CD4-positive, alpha-beta T cell treated with Interferon alpha-2 for 1 hour (primary cell): ENCODE data around the gene CHERP.
"Not testable (repeated sequence)": the region's sequence is repeated elsewhere in the genome, so short reads cannot be mapped to it uniquely, and the experiment has no call there.

Experiments used
- DNase-seq, 2 donors: peaks; one replicate each; pipeline ENCODE4 v3.0.0-alpha.2; 2020 to 2022

The CHERP gene

DNA sequence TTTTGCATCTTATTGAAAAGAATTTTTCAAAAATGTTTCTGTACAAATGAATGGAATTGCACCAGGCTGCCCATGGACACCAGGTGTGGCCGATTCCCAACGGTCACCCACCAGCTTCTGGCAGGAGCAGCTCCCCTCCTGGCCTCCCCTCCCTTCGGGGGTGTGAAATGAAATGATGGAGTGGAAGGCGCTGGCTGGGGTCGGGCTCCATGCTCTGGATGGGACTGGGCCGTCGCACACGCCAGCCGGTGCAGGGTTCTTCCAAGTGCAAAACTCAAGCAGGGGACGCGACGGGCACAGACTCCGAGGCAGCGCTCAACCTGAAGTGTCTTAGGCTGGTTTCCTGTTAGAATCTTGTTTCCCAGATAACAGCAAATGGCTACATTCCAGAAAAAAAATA lies 24.2 kb downstream of the CHERP start:
- no peak for DNase-seq

DNA sequence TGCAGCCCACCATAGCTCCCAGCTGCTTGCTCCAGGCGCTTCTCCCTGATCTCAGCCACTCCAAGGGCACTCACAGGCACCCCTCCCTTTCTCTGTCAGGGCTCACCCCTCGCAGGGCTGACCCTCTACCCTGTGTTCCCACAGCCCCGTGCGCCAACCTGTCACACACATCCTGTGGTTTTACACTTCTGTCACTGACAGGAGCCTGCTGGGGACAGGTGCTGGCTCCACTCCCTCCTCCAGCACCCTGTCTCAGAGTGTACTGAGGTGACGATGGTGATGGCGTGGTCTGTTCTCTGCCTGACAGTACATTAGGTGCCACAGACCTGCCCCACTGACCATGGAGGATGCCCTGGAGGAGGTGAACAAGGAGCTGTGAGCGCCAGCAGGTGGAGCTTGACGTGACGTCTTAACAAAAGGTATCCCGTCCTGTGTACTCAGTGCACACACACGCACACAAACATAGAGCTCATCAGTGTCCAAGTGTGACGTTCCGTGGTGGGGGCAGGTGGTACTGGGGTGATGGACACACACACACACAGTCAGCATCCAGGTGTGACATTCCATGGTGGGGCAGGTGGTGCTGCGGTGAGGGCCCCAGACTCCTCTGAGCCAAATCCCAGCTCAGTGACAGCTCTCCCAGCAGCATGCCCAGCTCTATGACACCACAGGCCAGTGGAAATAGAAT lies 25.2 kb downstream of the CHERP start:
- peak in 1 of 2 donors; percentile 5 for DNase-seq

DNA sequence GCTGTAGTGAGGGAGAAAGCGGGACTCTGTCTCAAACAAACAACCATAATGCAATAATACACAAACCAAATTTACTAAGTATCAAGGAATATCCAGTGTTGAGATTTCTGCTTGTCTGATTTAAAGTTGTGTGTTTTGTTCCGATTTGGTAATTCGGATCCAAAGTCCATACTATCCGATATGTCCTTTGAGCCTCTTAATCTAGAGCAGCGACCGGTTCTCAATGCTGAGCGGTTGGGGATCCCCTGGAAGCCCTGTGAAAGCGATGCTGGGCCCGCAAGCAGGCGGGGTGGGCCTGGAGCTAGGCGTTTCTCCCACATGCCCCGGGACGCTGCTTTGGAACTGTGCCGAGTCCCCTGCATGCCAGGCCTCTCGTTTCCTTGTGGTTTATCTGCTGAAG lies 25.9 kb downstream of the CHERP start:
- no peak for DNase-seq

- no peak for DNase-seq
These were observed 27.7 kb downstream of the CHERP start for GRCh38 chr19:16514383-16515019.

DNA sequence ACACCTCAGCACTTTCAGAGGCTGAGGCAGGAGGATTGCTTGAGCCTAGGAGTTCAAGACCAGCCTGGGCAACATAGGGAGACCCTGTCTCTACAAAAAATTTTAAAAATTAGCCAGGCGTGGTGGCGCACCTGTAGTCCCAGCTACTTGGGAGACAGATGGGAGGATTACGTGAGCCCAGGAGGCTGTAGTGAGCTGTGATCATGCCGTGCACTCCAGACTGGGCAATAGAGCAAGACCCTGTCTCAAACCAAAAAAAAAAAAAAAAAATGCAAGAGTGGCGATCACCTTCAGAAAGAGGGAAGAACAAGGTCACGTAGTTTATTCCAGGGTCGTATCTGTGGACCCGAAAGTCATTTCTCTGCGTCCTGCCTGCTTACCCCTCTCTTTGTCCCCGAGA lies 29.6 kb downstream of the CHERP start:
- DNase-seq: not testable (repeated sequence)

- DNase-seq: no peak
These were observed 32.8 kb downstream of the CHERP start for GRCh38 chr19:16509141-16510061.

DNA sequence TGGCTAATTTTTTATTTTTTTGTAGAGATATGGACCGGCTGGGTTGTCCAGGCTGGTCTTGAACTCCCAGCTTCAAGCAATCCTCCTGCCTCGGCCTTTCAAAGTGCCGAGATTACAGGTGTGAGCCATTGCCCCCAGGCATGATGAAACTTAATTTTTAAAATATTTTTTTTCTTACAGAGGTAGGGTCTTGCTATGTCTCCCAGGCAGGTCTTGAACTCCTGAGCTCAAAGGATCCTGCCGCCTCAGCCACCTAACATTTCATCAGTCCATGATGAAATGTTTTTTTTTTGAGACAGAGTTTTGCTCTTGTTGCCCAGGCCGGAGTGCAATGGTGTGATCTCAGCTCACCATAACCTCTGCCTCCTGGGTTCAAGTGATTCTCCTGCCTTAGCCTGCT lies 33.7 kb downstream of the CHERP start:
- no peak for DNase-seq

DNA sequence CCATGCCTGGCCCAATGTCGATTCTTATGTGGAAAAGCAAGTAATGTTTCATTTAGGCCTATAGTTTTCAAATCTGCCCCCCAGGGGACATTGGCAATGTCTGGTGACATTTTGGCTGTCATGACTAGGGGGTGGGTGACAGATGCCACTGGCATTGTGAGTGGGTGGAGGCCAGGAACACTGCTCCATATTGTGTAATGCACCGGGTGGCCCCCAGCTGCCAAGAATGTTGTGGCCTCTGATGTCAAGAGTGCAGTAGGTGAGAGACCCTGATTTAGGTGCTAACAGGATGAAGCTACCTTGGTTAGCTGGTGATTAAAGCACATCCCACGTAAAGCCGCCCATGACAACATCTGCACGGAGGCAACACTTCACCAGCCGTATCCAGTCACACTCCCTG lies 35.3 kb downstream of the CHERP start:
- DNase-seq: no peak

DNA sequence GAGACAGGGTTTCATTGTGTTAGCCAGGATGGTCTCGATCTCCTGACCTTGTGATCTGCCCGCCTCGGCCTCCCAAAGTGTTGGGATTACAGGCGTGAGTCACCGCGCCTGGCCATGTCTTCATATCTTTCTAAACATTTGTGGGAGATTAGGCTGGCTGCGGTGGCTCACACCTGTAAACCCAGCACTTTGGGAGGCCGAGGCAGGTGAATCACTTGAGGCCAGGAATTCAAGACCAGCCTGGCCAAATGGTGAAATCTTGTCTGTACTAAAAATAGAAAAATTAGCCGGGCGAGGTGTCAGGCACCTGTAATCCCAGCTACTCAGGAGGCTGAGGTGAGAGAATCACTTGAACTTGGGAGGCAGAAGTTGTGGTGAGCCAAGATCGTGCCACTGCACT lies 36.1 kb downstream of the CHERP start:
- not testable (repeated sequence) for DNase-seq

DNA sequence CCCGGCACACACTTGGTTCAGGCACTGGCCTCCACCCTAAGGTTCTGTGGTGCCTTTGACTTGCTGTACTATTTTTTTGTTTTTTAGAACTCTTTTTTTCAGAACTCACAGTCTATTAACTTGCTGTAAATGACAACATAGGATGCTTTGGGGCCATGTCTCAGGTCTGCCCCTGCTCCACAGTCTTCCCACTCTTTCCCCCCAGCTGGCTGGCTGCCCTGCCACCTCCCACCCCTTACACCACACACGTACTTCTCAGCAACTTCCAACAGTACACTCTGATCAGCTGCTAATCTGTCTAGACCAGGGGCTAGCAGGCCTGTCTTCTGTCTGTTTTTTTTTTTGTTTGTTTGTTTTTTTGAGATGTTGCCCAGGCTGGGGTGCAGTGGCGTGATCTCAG lies 38.0 kb downstream of the CHERP start:
- DNase-seq: no peak

DNA sequence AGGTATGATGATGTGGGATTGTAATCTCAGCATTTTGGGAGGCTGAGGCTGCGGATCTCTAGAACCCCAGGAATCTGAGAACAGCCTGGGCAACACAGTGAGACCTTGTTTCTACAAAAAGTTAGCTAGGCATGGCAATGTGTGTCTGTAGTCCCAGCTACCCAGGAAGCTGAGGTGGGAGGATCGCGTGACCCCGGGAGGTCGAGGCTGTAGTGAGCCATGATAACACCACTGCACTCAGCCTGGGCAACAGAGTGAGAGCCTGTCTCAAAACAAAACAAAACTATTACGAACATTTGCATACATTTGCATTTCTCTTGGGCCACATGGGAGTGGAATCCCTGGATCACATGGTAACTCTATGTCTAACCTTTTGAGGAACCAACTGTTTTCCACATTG lies 44.4 kb downstream of the CHERP start:
- DNase-seq: no peak

DNA sequence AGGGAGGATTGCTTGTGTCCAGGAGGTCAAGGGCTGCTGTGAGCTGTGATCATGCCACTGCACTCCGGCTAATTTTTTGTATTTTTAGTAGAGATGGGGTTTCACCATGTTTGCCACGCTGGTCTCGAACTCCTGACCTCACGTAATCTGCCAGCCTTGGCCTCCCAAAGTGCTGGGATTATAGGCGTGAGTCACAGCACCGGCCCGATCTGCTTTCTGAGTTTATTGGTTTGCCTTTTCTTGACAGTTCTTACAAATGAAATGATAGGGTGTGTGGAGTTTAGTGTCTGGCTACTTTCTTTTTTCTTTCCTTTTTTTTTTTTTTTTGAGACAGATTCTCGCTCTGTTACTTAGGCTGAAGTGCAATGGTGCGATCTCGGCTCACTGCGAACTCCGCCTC lies 45.2 kb downstream of the CHERP start:
- DNase-seq: no peak

- no peak for DNase-seq
These were observed 45.6 kb downstream of the CHERP start for GRCh38 chr19:16496613-16496983.

GRCh38 chr19:16495982-16496612 lies 46.1 kb downstream of the CHERP start, which contains the start of the genes C19orf44 and CALR3:
TSS of gene C19orf44 (plus strand) at chr19:16496394. CDS start at chr19:16500793, 4,399 bp downstream.
TSS of gene CALR3 (minus strand) at chr19:16496167. CDS start at chr19:16496129, 38 bp downstream.
- peak; percentile 97 to 98 for DNase-seq

- DNase-seq: not testable (repeated sequence)
These were observed 55.8 kb downstream of the CHERP start for GRCh38 chr19:16486476-16486875.

DNA sequence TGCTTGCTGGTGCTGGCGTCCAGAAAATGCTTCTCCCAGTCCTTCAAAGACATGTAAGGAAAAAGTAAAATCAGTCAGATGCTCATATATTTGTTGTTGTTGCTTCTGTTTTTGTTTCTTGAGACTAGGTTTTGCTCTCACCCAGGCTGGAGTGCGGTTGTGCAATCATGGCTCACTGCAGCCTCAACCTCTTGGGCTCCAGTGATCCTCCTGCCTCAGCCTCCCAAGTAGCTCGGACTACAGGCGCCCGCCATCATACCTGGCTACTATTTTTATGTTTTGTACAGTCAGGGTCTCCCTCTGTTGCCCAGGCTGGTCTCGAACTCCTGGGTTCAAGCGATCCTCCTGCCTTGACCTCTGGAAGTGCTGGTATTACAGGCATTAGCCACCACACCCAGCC lies 59.5 kb downstream of the CHERP start:
- no peak for DNase-seq

- no peak for DNase-seq
These were observed 64.9 kb downstream of the CHERP start for GRCh38 chr19:16477311-16477710.

DNA sequence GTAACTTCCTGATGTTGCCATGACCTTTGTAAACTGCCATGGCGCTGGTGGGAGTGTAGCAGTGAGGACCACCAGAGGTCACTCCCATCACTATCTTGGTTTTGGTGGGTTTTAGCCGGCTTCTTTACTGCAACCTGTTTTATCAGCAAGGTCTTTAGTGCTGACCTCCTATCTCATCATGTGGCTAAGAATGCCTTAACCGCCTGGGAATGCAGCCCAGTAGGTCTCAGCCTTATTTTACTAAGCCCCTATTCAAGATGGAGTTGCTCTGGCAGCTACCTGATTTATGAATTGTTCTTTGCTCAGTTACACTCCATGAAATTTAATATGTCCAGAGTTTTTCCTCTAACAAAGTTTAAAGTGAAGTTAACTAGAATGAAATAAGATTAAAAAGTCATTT lies 65.8 kb downstream of the CHERP start:
- DNase-seq: no peak

- no peak for DNase-seq
These were observed 68.3 kb downstream of the CHERP start for GRCh38 chr19:16473875-16474392.

GRCh38 chr19:16472992-16473391 lies 69.2 kb downstream of the CHERP start:
- DNase-seq: no peak

- not testable (repeated sequence) for DNase-seq
These were observed 69.7 kb downstream of the CHERP start for GRCh38 chr19:16472559-16472899.

DNA sequence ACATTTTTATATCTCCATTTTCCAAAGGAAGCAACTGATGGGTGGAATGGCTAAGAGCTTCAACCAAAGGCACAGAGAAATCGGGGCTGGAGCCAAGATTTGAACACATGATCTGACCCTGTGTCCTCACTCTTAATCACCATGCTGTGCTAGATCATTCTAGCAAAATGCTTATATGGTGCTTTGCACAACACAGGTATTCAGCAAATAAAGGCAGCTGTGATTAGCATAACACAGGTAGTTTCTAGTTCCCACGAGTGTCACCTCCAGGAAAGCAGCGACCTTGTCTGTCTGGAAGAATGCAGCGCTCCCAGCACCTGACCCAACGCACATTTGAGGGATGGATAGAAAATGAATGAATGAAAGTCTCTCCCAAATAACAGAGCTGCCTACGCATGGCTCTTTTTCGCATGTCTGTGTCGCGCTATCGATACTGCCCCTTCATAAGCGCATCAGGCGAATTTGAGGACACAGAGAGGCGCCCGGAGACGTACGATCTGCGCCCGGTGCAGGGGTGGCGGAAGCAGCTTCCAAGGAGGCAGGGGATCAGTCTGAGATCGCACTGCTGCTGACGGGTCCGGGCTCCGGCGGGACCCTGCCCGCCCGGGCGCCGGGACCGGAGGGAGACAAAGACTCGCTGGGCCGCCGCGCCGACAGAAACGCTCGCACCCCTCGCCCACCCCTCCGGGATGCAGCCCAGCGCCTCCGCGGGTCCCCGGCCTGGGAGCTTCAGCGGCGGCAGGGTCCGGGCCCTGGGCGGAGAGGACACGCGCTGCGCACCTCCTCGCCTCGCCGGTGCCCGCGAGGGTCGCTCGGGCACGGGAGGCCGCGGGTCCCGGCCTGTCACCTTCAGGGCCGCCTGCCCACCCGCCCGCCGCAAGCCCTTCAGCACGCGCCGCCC lies 71.1 kb downstream of the CHERP start:
- peak in 1 of 2 donors; percentile 23 for DNase-seq
